Astrocyte (in vitro differentiated cells and primary cell): ENCODE measurements around the gene ING2.

ENCODE experiments used
- CTCF ChIP-seq: IDR thresholded peaks from 2 replicates; pipeline ENCODE4 v1.5.1; 2011; ENCODE audit warnings: low read depth, mild to moderate bottlenecking, inconsistent platforms, low read length, moderate library complexity; ENCODE audit not compliant: insufficient read depth
- EZH2 ChIP-seq: IDR thresholded peaks from 2 replicates; pipeline ENCODE4 v1.6.1; 2012; ENCODE audit warnings: mild to moderate bottlenecking, low read length, inconsistent platforms; ENCODE audit not compliant: insufficient read depth

GRCh38 chr4:183515411-183515810 lies 10.6 kb downstream of the ING2 start:
- TF ChIP-seq CTCF (no peak), EZH2 (no peak)
